NCI-H1092 treated with DMSO at 0.1 percent for 48 hours (cell line): ENCODE results near the gene GPR27.

Experiments
- DNase-seq: peaks from one replicate; lab custom pipeline; 2025; lab: John Stamatoyannopoulos, UW

Gene GPR27

DNA sequence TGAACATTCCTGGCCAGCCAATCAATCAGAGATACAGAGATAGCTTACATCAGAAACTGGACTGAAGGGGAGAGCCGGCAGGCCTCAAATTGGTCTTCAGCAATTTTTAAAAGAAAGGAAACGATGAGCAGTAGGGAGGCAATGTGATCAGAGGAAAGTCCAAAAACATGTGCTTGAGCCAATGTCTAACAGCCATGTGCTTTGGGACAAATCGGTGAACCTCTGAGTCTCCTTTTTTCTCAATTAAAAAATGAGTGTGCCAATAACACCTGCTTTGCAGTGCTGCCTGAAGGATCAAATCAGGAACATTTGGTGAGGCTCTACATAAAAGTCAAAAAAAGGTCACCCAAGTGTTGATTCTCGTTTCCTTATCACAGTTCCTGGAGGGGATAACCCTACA lies 21.0 kb upstream of the GPR27 start:
- no peak for DNase-seq

GRCh38 chr3:71733319-71733718 lies 20.3 kb upstream of the GPR27 start:
- DNase-seq: no peak

GRCh38 chr3:71734881-71735280 lies 18.8 kb upstream of the GPR27 start:
- no peak for DNase-seq

DNA sequence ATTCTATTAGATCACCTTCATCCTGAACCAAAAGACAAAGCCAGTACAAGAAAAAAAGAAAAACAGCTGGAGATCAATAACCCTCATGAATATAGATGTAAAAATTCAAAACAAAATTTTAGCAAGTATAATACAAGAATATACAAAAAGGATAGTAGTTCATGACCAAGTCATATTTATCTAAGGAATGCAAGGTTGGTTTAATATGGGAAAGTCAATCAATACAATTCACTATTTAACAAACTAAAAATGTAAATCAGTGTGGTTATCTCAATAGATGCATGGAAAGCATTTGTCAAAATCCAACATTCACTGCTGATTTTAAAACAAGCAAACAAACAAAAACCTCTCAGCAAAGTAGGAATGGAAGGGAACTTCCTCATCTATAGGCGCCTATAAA lies 11.0 kb upstream of the GPR27 start:
- DNase-seq: no peak

GRCh38 chr3:71744738-71745137 lies 8.9 kb upstream of the GPR27 start:
- no peak for DNase-seq

DNA sequence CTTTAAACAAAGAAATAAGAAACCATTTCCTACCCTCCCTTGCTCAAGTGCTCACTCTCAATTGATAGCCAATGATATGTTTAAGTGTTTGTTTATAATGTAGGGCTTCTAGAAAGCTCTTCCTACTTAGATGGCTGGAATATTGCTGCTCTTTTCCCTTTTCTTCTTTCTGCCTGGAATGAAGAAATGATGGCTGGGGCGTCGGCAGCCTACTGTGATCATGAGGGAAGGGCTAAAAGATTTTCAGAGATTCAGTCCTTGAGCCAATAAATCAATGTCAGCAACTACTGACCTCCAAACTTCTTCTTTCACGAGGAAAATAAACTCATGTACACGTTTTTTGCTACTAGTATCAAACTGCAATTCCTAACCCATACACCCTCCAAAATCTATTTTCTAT lies 2.1 kb upstream of the GPR27 start:
- DNase-seq: no peak

GRCh38 chr3:71752831-71753700 lies 589 bp upstream of the GPR27 start:
- DNase-seq: no peak

DNA sequence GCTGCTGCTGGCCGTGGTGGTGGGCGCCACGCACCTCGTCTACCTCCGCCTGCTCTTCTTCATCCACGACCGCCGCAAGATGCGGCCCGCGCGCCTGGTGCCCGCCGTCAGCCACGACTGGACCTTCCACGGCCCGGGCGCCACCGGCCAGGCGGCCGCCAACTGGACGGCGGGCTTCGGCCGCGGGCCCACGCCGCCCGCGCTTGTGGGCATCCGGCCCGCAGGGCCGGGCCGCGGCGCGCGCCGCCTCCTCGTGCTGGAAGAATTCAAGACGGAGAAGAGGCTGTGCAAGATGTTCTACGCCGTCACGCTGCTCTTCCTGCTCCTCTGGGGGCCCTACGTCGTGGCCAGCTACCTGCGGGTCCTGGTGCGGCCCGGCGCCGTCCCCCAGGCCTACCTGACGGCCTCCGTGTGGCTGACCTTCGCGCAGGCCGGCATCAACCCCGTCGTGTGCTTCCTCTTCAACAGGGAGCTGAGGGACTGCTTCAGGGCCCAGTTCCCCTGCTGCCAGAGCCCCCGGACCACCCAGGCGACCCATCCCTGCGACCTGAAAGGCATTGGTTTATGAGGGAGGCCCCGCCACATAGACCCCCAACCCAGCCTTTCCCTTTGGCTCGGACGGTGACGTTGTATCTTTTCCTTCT lies 1.1 kb downstream of the GPR27 start:
- DNase-seq: no peak

- DNase-seq: no peak
These were observed 4.4 kb downstream of the GPR27 start for GRCh38 chr3:71758091-71758490.

DNA sequence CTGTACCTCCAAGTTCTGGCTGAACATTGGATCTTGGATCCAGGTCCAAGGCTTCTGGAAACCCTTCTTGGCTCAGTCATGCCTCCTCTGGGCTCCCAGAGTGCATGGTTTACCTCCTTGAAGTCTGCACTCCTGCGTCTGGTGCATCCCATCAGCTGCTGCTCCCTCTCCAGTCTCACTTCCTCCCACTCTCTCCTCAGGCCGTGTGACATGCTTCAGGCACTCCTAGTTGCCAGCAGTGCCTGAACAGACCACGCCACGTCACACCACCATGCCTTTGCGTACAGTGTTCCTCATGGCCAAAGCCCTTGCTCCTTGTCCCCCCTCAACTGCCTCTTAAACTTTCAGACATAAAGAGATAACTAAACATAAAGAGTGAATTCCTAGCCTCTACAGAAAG lies 5.7 kb downstream of the GPR27 start:
- DNase-seq: no peak

GRCh38 chr3:71760140-71760539 lies 6.5 kb downstream of the GPR27 start:
- no peak for DNase-seq

GRCh38 chr3:71763426-71763825 lies 9.8 kb downstream of the GPR27 start:
- no peak for DNase-seq

DNA sequence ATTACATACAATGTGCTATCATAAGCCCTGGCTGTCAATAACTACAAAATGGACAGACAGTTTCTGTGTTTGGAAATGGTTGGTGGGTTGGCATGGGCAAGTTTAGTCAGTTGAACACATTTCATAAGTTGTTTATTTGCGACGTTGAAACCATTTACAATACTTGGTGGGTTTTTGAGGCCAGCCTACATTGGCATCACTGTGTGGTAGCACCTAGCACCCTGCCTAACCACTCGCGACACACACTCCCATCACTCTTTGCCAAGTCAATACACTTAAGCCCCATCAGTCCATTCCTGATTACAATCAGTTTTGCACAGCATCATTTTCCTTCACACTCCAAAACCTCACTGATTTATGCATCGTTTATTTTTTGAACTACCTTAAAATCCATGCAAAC lies 17.5 kb downstream of the GPR27 start:
- DNase-seq: no peak

DNA sequence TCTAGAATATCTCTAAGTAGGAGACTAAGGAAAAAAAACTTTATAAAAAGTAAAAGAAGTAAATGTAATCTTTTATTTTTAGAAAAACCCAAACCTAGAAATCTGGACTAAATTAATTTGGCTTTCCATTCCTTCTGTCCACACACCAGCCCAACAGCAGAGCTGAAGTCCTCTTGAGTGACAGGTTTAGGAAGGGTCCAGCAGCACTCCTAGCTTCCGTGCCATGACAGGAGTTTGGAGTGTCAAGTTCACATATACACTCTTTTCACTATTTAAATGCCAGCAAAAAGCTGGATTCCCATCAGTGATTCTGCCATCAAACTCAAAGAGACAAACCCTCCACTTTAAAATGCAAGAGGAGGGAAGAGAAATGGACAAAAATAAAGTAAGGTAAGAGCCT lies 18.2 kb downstream of the GPR27 start:
- no peak for DNase-seq

- no peak for DNase-seq
These were observed 22.9 kb downstream of the GPR27 start for GRCh38 chr3:71776538-71776937.

- DNase-seq: no peak
These were observed 24.7 kb downstream of the GPR27 start for GRCh38 chr3:71778353-71778752.

DNA sequence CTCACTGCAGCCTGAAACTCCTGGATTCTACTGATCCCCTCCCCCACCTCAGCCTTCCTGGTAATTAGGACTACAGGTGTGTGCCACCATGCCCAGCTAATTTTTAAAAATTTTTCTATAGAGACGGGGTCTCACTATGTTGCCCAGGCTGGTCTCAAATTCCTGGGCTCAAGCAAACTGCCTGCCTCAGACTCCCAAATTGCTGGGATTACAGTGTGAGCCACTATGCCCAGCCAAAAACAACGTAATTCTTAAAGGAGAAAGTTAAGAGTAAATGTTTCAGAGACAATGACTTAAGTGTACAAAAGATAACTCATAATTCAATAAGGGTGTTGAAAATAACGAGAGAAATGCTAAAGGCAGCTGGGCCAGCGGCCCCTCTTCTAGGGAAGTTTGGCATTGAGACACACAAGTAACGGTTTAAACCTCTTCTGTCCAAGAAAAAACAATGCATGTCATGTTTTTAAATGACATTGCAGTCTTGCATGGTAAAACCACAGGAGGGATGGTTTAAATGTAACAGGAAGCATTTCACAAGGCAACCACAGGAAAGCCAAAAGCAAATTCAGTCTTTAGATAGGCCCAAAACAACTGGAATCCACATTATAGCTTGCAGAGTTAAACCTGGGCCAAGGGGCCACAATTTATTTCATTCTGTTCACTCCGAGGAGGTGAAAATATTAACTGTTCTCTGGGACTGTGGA lies 26.2 kb downstream of the GPR27 start:
- no peak for DNase-seq

GRCh38 chr3:71780430-71780829 lies 26.8 kb downstream of the GPR27 start:
- DNase-seq: no peak

GRCh38 chr3:71783152-71783551 lies 29.5 kb downstream of the GPR27 start:
- no peak for DNase-seq

DNA sequence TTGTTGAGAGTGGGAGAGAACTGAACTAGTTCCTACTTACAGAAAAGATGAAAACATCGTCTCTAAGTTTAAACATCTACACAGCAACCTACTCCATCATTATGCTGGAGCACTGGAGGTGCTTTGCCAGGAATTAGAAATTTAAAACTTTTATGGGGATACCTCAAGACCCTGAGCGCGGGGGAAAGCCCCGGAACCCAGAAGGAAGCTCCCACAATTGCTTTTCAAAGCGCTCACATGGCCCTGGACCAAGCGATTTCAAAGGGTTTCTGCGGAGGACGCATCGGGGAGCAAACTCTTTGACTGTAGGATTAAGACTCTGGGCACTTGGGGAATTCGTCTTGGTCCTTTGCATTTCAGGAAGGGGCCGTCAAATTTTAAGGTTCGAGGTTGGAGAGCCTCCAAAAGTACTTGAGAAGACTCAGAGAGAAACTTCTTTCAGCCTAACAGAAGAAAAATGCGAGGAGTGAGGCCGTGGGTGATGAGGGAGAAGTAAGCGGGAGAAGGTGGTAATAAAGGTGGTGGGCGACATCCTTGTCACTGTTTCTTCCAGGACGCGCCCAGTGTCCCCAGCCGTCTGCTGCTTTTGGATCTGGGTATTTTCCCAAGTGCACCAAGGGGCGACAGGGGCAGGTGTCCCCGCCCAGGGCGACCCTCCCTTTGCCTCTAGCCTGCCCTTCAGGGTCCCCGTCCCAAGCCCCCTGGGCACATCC lies 30.7 kb downstream of the GPR27 start:
- no peak for DNase-seq

DNA sequence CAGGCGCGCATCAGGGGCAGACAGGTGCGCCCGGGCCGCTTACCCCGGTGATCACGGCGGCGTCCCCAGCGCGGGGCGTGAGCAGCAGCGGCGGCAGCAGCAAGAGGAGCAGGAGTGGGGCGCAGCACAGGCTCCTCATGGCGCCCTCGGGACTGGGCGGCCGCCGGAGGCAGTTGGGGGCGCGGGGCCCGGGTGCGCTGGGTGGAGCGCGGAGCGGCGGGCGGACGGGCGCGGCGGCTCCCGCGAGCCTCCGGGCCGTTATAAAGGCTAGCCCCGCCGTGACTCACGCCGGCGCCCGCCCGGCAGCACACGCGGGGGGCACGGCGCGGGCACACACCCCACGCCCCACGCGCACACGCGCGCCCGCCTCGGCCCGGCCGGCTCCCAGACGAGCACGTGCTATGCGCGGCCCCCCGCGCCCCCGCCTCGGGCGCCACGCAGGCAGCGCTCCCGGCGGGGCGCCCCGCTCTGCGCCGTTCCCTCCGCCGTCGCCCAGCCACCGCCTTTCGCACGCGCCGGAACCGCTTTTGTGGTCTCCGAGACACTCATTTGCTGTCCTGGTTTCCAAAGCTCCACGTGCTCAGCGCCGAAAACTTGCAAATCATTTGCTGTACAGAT lies 31.4 kb downstream of the GPR27 start, which contains the start of gene PROK2:
Gene PROK2 (minus strand): TSS at position 235 of the 618 bp plus-strand sequence. CDS start 96 bp downstream, at position 139.
- peak; percentile 1 for DNase-seq
